ENCODE measurements around the gene GSC2. TPM values are rescaled to one million over a fixed set of nuclear protein-coding genes. Genes with fewer than 3 reads are reported as not detected.

Gene GSC2
- total RNA-seq, 1 experiment from 2014 or later: not detected

DNA sequence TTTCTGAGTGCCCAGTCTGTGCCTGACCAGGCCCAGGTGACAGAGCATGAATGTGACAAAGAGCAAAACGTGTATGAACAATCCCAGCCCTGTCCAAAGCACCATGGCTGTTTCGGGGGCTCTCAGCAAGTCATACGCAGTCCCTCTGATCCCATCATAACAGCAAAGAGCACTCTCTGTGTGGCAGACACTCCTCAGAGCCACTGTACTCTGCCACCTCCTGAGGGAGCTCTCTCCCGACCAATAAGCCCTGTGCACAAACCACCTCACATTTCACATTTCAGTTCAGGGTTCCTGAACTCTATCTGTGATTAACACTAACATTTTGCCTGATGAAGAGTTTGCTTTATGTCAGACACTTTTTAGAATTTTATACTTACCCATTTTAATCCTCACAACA lies 34.5 kb downstream of the GSC2 start:
- Histone ChIP-seq H3K27me3 (replicated peaks; ENCODE audit: control insufficient read depth, insufficient read depth, low read length) (no peaks in the 10 kb centered on the region), H3K9me3 (no peaks in the 10 kb centered on the region), H3K4me3 (ENCODE audit: low read depth, low read length) (no peak overlapping the region), H3K4me1 (peaks cover 8% of the 10 kb centered on the region), H3K36me3 (ENCODE audit: control insufficient read depth, insufficient read depth, low read length) (peaks cover 3% of the 10 kb centered on the region)
- intact Hi-C loops (cut with micrococcal nuclease; ENCODE audit: unreplicated experiment): no loop called here
- Mint-ChIP-seq H3K4me3 (ENCODE audit: unreplicated experiment) (no peak overlapping the region), H3K9me3 (ENCODE audit: unreplicated experiment) (no peaks in the 10 kb centered on the region), H3K27me3 (ENCODE audit: insufficient read depth, unreplicated experiment) (no peaks in the 10 kb centered on the region), H3K36me3 (ENCODE audit: insufficient read depth, unreplicated experiment) (peaks cover 3% of the 10 kb centered on the region), H3K4me1 (ENCODE audit: low read depth, unreplicated experiment) (no peaks in the 10 kb centered on the region), H3K27ac (ENCODE audit: unreplicated experiment) (no peak overlapping the region)
- BruUV-seq (replicated peaks): no TSS peak
- ChIA-PET CTCF (no interaction called here), POLR2A (no interaction called here)
- TF ChIP-seq, protein P1, sequence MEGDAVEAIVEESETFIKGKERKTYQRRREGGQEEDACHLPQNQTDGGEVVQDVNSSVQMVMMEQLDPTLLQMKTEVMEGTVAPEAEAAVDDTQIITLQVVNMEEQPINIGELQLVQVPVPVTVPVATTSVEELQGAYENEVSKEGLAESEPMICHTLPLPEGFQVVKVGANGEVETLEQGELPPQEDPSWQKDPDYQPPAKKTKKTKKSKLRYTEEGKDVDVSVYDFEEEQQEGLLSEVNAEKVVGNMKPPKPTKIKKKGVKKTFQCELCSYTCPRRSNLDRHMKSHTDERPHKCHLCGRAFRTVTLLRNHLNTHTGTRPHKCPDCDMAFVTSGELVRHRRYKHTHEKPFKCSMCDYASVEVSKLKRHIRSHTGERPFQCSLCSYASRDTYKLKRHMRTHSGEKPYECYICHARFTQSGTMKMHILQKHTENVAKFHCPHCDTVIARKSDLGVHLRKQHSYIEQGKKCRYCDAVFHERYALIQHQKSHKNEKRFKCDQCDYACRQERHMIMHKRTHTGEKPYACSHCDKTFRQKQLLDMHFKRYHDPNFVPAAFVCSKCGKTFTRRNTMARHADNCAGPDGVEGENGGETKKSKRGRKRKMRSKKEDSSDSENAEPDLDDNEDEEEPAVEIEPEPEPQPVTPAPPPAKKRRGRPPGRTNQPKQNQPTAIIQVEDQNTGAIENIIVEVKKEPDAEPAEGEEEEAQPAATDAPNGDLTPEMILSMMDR (IDR thresholded peaks at IDR 0.05; ENCODE audit: insufficient read depth in 1 of 2, low read depth in 1 of 2, low read length in 1 of 2, severe bottlenecking in 1 of 2, unreplicated experiment in 1 of 2): no peak
- DNase-seq: no peak

DNA sequence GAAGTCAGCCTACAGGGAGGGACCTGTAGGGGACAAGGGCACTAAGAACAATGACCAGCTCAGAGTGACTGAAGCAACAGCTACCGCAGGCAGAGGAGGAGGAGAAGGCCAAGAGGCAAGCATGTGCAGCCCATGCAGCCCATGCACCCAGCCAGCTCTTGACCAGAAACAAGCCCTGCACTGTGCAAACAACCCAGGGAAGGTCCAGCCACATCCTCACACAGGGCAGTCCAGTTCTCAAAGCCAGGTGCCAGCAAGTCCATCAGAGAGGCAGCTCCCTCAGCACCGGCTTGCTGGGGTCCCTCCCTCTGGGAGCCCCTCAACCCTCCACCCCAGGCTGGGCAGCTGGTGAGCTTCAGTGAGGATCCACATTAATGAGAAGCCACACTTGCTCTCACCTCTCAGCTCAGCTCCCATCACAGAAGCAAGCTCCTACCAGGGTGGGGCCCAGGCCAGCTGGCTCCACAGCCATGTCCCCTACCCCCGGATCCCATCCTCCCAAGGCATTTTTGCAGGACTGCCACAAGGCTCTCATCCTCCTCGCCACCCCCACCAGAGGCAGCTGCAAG lies 35.0 kb downstream of the GSC2 start:
- no peak for DNase-seq
- intact Hi-C loops (cut with micrococcal nuclease; ENCODE audit: unreplicated experiment): no loop called here
- Mint-ChIP-seq H3K27me3 (ENCODE audit: insufficient read depth, unreplicated experiment) (no peaks in the 10 kb centered on the region), H3K27ac (ENCODE audit: unreplicated experiment) (no peak overlapping the region), H3K4me3 (ENCODE audit: unreplicated experiment) (no peak overlapping the region), H3K4me1 (ENCODE audit: low read depth, unreplicated experiment) (no peaks in the 10 kb centered on the region), H3K9me3 (ENCODE audit: unreplicated experiment) (no peaks in the 10 kb centered on the region), H3K36me3 (ENCODE audit: insufficient read depth, unreplicated experiment) (no peaks in the 10 kb centered on the region)
- POLR2A ChIA-PET: no interaction called here
- H3K4me3 ChIP-seq (ENCODE audit: low read depth, low read length): no peak overlapping the region
- TF ChIP-seq, protein P1 (IDR thresholded peaks at IDR 0.05; ENCODE audit: insufficient read depth in 1 of 2, low read depth in 1 of 2, low read length in 1 of 2, severe bottlenecking in 1 of 2, unreplicated experiment in 1 of 2): no peak
- H3K9me3 ChIP-seq: no peaks in the 10 kb centered on the region
- no TSS peak for BruUV-seq (replicated peaks)
- H3K36me3 ChIP-seq (ENCODE audit: control insufficient read depth, insufficient read depth, low read length): peaks cover 3% of the 10 kb centered on the region
- CTCF ChIA-PET: no interaction called here
- peaks cover 3% of the 10 kb centered on the region for H3K4me1 ChIP-seq
- no peaks in the 10 kb centered on the region for H3K27me3 ChIP-seq (replicated peaks; ENCODE audit: control insufficient read depth, insufficient read depth, low read length)

DNA sequence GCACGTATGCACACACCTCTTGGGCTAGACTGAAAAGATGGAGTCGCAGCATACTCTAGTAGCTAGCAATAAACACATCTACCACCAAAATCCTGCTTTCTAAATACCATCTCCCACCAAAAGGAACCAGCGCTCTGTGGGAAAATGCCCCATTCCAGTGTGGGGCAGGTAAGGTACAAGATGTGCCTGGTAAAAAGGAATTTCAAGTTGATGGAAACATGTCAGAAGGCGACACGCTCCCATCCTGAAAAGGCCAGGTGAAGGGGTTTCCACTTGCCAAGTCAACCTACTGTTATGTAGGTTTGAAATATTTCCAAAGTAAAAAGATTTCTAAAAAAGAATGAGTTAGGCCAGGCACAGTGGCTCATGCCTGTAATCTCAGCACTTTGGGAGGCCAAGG lies 36.7 kb downstream of the GSC2 start:
- no peak overlapping the region for H3K4me3 Mint-ChIP-seq (ENCODE audit: unreplicated experiment)
- H3K4me3 ChIP-seq (ENCODE audit: low read depth, low read length): no peak overlapping the region
- H3K4me1 Mint-ChIP-seq (ENCODE audit: low read depth, unreplicated experiment): no peaks in the 10 kb centered on the region
- H3K27ac Mint-ChIP-seq (ENCODE audit: unreplicated experiment): no peak overlapping the region
- TF ChIP-seq, protein P1 (IDR thresholded peaks at IDR 0.05; ENCODE audit: insufficient read depth in 1 of 2, low read depth in 1 of 2, low read length in 1 of 2, severe bottlenecking in 1 of 2, unreplicated experiment in 1 of 2): no peak
- no peak for DNase-seq
- no TSS peak for BruUV-seq (replicated peaks)
- peaks cover 9% of the 10 kb centered on the region; the same call in 1 of the 2 replicates for H3K4me1 ChIP-seq
- intact Hi-C loops (cut with micrococcal nuclease; ENCODE audit: unreplicated experiment): no loop called here
- peaks cover 2% of the 10 kb centered on the region; the same call in 1 of the 2 replicates for H3K36me3 ChIP-seq (ENCODE audit: control insufficient read depth, insufficient read depth, low read length)
- H3K9me3 ChIP-seq: no peaks in the 10 kb centered on the region
- no peaks in the 10 kb centered on the region for H3K9me3 Mint-ChIP-seq (ENCODE audit: unreplicated experiment)
- no peaks in the 10 kb centered on the region for H3K36me3 Mint-ChIP-seq (ENCODE audit: insufficient read depth, unreplicated experiment)
- H3K27me3 Mint-ChIP-seq (ENCODE audit: insufficient read depth, unreplicated experiment): no peaks in the 10 kb centered on the region
- POLR2A ChIA-PET: no interaction called here
- CTCF ChIA-PET: no interaction called here
- no peaks in the 10 kb centered on the region for H3K27me3 ChIP-seq (replicated peaks; ENCODE audit: control insufficient read depth, insufficient read depth, low read length)

Data from Caco-2 (cell line).